ENCODE data around the gene MCL1.

Gene MCL1

GRCh38 chr1:150536836-150537731, 42.3 kb downstream of the MCL1 start:
- no peak for DNase-seq

GRCh38 chr1:150535511-150536287, 43.7 kb downstream of the MCL1 start:
- DNase-seq: peak; percentile 87

GRCh38 chr1:150534002-150534401, 45.4 kb downstream of the MCL1 start:
- no peak for DNase-seq

- DNase-seq: no peak
Measured at GRCh38 chr1:150532860-150533259, 46.5 kb downstream of the MCL1 start.

GRCh38 chr1:150530491-150531159, 48.8 kb downstream of the MCL1 start:
- no peak for DNase-seq

- no peak for DNase-seq
Measured at GRCh38 chr1:150529017-150529416, 50.4 kb downstream of the MCL1 start.

- no peak for DNase-seq
Measured at GRCh38 chr1:150528196-150528595, 51.2 kb downstream of the MCL1 start.

GRCh38 chr1:150525348-150525747, 54.1 kb downstream of the MCL1 start:
- no peak for DNase-seq
